HS-5 (cell line): ENCODE results near the gene NVL.

Source experiments
- DNase-seq: peaks from one replicate; pipeline ENCODE4 v3.0.0-alpha.2; 2012; ENCODE audit warnings: low read depth

Gene NVL

GRCh38 chr1:224282140-224282539 lies 47.8 kb downstream of the NVL start:
- DNase-seq: no peak

GRCh38 chr1:224276771-224277487 lies 53.0 kb downstream of the NVL start:
- no peak for DNase-seq

GRCh38 chr1:224274970-224275626 lies 54.9 kb downstream of the NVL start:
- DNase-seq: no peak

GRCh38 chr1:224273641-224274040 lies 56.3 kb downstream of the NVL start:
- DNase-seq: peak; percentile 37

- no peak for DNase-seq
These were observed 58.9 kb downstream of the NVL start for GRCh38 chr1:224271106-224271505.

- DNase-seq: no peak
These were observed 62.0 kb downstream of the NVL start for GRCh38 chr1:224267925-224268324.

GRCh38 chr1:224266915-224267856 lies 62.8 kb downstream of the NVL start:
- no peak for DNase-seq

- DNase-seq: no peak
These were observed 63.7 kb downstream of the NVL start for GRCh38 chr1:224266105-224266914.

- DNase-seq: no peak
These were observed 65.7 kb downstream of the NVL start for GRCh38 chr1:224264321-224264720.

- DNase-seq: no peak
These were observed 67.5 kb downstream of the NVL start for GRCh38 chr1:224262373-224263054.

GRCh38 chr1:224259986-224260385 lies 70.0 kb downstream of the NVL start:
- DNase-seq: no peak

- DNase-seq: no peak
These were observed 71.6 kb downstream of the NVL start for GRCh38 chr1:224258351-224258750.

GRCh38 chr1:224256640-224257039 lies 73.3 kb downstream of the NVL start:
- no peak for DNase-seq

- no peak for DNase-seq
These were observed 76.3 kb downstream of the NVL start for GRCh38 chr1:224253721-224254120.

- DNase-seq: no peak
These were observed 77.5 kb downstream of the NVL start for GRCh38 chr1:224252479-224252878.

GRCh38 chr1:224251741-224252146 lies 78.2 kb downstream of the NVL start:
- DNase-seq: no peak

- no peak for DNase-seq
These were observed 84.8 kb downstream of the NVL start for GRCh38 chr1:224245188-224245587.

- DNase-seq: no peak
These were observed 91.2 kb downstream of the NVL start for GRCh38 chr1:224238756-224239155.

GRCh38 chr1:224238212-224238611 lies 91.8 kb downstream of the NVL start:
- DNase-seq: no peak

GRCh38 chr1:224237119-224237881 lies 92.7 kb downstream of the NVL start:
- DNase-seq: no peak
